HG03571 (cell line): ENCODE results near the gene NCKAP5.
A peak's percentile ranks its signal among the peaks of the same experiment; 100 is the strongest.
"Not testable (repeated sequence)": the region's sequence is repeated elsewhere in the genome, so short reads cannot be mapped to it uniquely, and the experiment has no call there.

Experiments used
- ATAC-seq: cut with Tn5 transposase; IDR thresholded peaks from one replicate; pipeline ENCODE4 v1.9.1; 2021; ENCODE audit not compliant: unreplicated experiment

The NCKAP5 gene

DNA sequence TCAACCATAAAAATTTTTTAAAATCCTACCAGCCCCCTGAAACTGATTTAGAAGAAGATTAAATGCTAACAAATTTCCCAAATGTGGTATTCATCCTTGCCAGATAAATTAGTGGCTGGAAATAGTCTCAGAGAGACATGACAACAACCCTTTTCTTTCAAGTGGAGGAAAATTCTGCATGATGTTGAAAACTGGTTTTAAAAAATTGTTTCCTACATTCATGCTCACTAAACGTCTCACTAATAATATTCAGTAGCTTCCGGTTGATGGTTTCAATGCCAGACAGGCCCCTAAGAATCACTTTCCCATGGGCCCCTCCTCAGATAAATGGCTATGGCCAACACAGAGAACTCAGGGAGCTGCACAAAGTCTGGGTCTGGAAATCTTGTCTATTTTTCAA, 43.2 kb downstream of the NCKAP5 start:
- no peak for ATAC-seq

- no peak for ATAC-seq
Measured at GRCh38 chr2:133523406-133523805, 44.9 kb downstream of the NCKAP5 start.

DNA sequence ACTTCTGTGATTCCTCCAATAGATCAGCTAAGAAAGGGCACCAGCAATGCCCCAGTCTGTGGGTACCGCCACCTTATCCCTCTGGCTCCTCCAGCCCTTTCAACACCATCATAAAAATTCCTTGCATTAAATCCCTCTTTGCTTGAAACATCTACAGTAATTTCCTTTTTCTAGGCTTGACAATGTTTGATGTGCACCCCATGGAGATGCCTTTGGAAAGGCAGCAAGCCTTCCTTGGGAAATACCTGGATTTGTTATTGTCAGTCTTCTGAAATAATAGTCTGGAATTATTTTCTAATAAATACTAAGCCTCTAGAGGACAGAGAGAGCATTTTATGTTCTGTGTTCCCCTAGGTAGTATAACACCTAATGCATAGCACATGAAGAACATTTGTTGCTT, 46.1 kb downstream of the NCKAP5 start:
- ATAC-seq, result no peak

- ATAC-seq, result no peak
Measured at GRCh38 chr2:133521146-133521745, 47.0 kb downstream of the NCKAP5 start.

GRCh38 chr2:133519677-133520076, 48.6 kb downstream of the NCKAP5 start:
- ATAC-seq, result not testable (repeated sequence)

- peak; percentile 53 for ATAC-seq
Measured at GRCh38 chr2:133518700-133519344, 49.4 kb downstream of the NCKAP5 start.

GRCh38 chr2:133517876-133518275, 50.4 kb downstream of the NCKAP5 start:
- ATAC-seq, result no peak

DNA sequence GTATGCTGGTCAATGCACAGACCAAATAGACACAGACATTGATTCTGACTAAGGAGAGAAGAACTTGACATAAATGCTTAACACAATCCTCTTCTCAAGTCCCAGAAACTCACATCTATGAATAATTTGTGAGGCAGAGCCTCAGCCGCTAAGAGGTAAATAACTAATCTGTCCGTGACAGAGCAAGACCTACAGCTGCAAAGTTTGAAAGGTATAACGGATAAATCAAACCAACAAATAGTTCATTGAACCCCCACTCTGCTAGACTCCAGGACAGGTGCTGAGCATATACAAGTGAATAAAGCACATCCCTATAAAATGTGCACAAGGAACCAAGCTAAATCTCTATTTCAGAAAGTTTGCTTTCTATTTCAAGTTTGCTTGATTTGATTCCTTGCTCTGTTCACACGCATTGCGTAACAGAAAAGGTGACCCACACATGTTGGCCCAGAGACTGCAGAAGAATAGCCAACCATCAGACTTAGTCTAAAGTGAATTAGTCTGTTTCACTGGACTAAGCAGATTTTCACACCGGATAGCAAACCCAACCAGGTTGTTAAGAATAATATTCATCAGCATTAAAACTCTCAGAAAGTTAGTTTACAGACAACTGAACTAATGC, 51.7 kb downstream of the NCKAP5 start:
- ATAC-seq, result no peak

- ATAC-seq, result no peak
Measured at GRCh38 chr2:133515271-133515670, 53.0 kb downstream of the NCKAP5 start.

- no peak for ATAC-seq
Measured at GRCh38 chr2:133513893-133514292, 54.4 kb downstream of the NCKAP5 start.

DNA sequence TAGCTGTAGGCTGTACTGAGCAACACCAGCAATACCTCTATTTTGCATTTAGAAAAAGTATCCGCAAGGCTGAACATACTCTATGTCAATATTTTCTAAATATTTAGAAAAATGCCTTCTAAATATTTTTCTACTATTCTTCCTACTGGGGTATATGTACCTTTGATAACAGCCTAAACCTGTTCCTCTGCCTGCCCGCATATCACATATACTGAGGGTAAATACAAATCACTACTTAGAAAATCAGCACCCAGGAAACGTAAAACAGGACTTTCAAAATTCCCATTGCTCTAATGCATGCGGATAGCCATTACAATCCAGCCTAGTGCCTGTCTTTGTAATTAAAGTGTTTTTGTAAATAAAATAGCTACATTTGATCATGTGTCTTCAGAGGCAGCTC, 56.1 kb downstream of the NCKAP5 start:
- no peak for ATAC-seq

GRCh38 chr2:133511679-133512078, 56.6 kb downstream of the NCKAP5 start:
- no peak for ATAC-seq

- no peak for ATAC-seq
Measured at GRCh38 chr2:133509777-133510176, 58.5 kb downstream of the NCKAP5 start.

DNA sequence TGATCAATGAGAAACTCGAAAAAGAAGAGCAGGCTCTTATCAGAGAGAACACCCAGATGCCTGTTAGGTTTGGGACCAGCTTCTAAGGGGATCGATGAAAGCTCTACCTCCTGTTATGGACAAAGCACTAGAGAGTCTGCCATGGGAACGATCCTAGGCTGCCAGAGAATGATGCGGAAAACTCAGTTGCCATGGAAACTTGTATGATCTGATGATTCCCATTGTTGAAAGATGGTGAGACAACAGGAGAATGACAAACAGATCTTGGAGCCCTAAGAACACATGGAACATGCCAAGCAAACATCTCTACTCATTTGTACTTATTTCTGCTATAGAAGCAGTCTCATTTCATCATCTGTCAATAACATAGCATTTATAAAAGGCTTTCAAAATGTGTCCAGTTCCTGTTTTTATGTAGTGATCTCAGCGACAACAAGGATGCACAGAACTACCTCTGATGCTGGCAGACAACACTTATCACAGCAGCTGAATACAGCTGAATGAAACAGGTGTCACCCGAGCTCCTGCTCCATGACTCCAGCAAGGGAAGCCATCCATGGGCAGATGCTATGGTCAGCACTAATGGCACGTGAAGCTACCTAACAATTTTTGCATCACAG, 59.6 kb downstream of the NCKAP5 start:
- no peak for ATAC-seq

DNA sequence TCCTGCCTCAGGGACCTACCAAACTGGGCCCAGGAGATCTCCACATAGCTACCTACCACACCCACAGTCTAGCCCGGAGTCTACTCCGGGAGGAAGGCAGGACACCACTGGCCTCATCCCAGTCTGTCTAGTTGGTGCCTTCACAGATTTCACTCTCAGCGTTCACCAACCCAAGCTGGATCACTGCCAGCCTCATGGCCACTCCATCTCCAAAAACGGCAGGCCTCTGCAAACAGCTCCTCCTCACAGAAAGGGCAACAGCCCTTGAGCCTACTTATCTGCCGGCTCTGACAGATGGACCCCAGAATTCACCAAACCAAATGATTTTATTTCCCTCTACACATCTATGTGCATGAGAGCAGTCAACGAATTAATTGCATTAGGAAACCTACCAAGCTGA, 61.3 kb downstream of the NCKAP5 start:
- no peak for ATAC-seq

GRCh38 chr2:133504566-133505505, 63.4 kb downstream of the NCKAP5 start:
- ATAC-seq, result no peak

DNA sequence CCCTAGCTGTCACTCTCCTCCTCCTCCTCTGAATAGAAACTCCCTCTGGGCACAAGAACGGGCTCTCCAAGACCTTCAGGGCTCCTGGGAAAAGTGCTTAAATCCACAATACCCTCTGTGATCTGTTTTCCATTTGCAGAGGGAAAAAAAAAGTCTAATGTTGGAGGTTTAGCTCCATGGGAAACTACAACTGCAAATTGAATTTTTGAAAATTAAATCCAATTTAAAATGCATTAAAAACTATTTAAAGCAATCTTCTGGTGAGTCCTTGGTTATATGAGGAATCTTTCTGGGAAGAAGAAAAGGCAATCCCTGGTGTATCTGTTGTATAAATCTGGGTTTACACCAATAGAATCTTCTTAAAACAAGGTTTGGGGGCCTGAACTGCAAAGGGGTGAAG, 64.3 kb downstream of the NCKAP5 start:
- ATAC-seq, result no peak

GRCh38 chr2:133503323-133503722, 64.9 kb downstream of the NCKAP5 start:
- peak; percentile 74 for ATAC-seq

DNA sequence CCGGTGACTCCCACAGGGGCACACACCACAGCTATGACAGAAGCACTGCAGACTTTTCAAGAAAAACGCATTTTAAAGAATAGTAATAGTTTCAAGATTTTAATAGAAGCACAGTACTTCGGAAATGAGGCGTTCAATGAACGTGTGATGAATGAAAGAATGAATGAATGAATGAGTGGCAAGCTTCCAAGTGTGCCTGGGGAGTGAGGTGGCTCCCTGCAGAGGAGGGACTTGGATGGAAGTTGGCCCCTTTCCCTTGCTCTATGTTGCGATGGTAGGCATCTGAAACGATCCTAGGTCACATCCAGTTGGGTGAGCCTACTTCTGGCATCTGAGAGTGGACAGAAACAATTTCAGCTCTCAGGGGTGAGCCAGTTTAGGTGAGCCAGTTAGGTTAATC, 65.6 kb downstream of the NCKAP5 start:
- ATAC-seq, result no peak

DNA sequence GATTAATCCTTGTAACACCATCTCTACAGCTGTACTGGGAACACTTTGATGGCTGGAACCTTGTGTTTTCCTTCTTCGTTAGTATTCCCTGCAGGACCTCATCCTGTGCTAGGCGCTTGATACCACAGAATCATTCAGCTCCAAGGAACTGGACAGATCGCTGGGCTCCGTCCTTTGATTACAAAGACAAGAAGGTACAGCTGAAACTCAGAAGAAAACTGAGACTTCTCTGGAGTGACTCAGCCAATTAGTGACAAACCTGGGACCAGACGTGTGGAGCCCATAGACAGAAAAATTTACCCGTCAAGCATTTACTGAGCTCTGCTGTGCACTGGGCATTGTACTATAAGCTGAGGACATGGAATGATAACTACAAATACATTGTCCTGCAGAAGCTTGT, 67.3 kb downstream of the NCKAP5 start:
- no peak for ATAC-seq
